GM23338 (cell line): ENCODE data around the gene G6PC3. TPM values are rescaled to one million over a fixed set of nuclear protein-coding genes. Genes with fewer than 3 reads are reported as not detected.

ENCODE experiments used
- ATAC-seq: fragments of 200-7000 bp; cut with Tn5 transposase; 3 replicates; pipeline ENCODE4 v1.9.1; 2020
- DNase-seq: peaks from one replicate; pipeline ENCODE4 v3.0.0-alpha.2; 2015; ENCODE audit warnings: low spot score
- H2AFZ ChIP-seq: fragments of 200-600 bp; sonication (generic); 2 replicates; pipeline ENCODE4 v1.8.0; 2016; ENCODE audit warnings: antibody characterized with exemption, mild to moderate bottlenecking, moderate library complexity
- H3F3A ChIP-seq: fragments of 200-600 bp; sonication (generic); replicated peaks from 2 replicates; pipeline ENCODE4 v1.8.0; 2017; ENCODE audit warnings: antibody characterized with exemption, mixed run types, low read depth
- H3K27ac ChIP-seq: fragments of 200-600 bp; sonication (generic); 2 replicates; pipeline ENCODE4 v1.6.1; 2016; ENCODE audit warnings: low read depth
- H3K27me3 ChIP-seq: fragments of 200-600 bp; sonication (generic); 2 replicates; pipeline ENCODE4 v1.8.0; 2016; ENCODE audit warnings: mild to moderate bottlenecking, mixed run types, moderate library complexity; ENCODE audit not compliant: insufficient read depth
- H3K36me3 ChIP-seq: fragments of 200-600 bp; sonication (generic); 2 replicates; pipeline ENCODE4 v1.8.0; 2016; ENCODE audit warnings: mild to moderate bottlenecking; ENCODE audit not compliant: insufficient read depth
- H3K4me1 ChIP-seq: fragments of 200-600 bp; sonication (generic); 2 replicates; pipeline ENCODE4 v1.8.0; 2016; ENCODE audit warnings: mild to moderate bottlenecking, moderate library complexity; ENCODE audit not compliant: insufficient read depth
- H3K4me2 ChIP-seq: fragments of 200-600 bp; sonication (generic); 2 replicates; pipeline ENCODE4 v1.7.1; 2017; ENCODE audit warnings: mixed run types
- H3K4me3 ChIP-seq: fragments of 200-600 bp; sonication (generic); 2 replicates; pipeline ENCODE4 v1.6.1; 2016; ENCODE audit warnings: mixed run types
- H3K79me2 ChIP-seq: fragments of 200-600 bp; sonication (generic); replicated peaks from 2 replicates; pipeline ENCODE4 v1.8.0; 2017; ENCODE audit warnings: mild to moderate bottlenecking; ENCODE audit not compliant: insufficient read depth
- H3K9me2 ChIP-seq: fragments of 200-600 bp; sonication (generic); 2 replicates; pipeline ENCODE4 v1.8.0; 2017; ENCODE audit not compliant: insufficient read depth
- H4K20me1 ChIP-seq: fragments of 200-600 bp; sonication (generic); replicated peaks from 2 replicates; pipeline ENCODE4 v1.8.0; 2017; ENCODE audit warnings: mild to moderate bottlenecking; ENCODE audit not compliant: insufficient read depth
- H3K27ac Mint-ChIP-seq: 2 replicates; pipeline ENCODE4 v1.8.0; 2020; ENCODE audit warnings: inconsistent platforms, mild to moderate bottlenecking, moderate library complexity, mixed read lengths
- H3K27me3 Mint-ChIP-seq: 3 replicates; pipeline ENCODE4 v1.8.0; 2022; ENCODE audit warnings: low read depth, mild to moderate bottlenecking, moderate library complexity, mixed read lengths, inconsistent platforms; ENCODE audit not compliant: insufficient read depth, poor library complexity
- H3K36me3 Mint-ChIP-seq: 3 replicates; pipeline ENCODE4 v1.8.0; 2021; ENCODE audit warnings: low read depth, mild to moderate bottlenecking, inconsistent platforms, moderate library complexity, mixed read lengths
- H3K4me1 Mint-ChIP-seq: 3 replicates; pipeline ENCODE4 v1.8.0; 2020; ENCODE audit warnings: mild to moderate bottlenecking, inconsistent platforms, mixed read lengths
- H3K4me3 Mint-ChIP-seq: 3 replicates; pipeline ENCODE4 v1.8.0; 2021; ENCODE audit warnings: moderate library complexity, mild to moderate bottlenecking, inconsistent platforms, mixed read lengths
- H3K9me3 Mint-ChIP-seq: 3 replicates; pipeline ENCODE4 v1.8.0; 2020; ENCODE audit warnings: moderate library complexity, mild to moderate bottlenecking, inconsistent platforms, mixed read lengths
- CREB1 ChIP-seq: fragments of 250-450 bp; sonication (Bioruptor Pico); IDR thresholded peaks from 2 replicates; pipeline ENCODE4 v1.5.0; 2020; ENCODE audit warnings: low read depth, mild to moderate bottlenecking, moderate library complexity
- EZH2 ChIP-seq: fragments of 200-600 bp; sonication (generic); IDR thresholded peaks from one replicate; pipeline ENCODE4 v1.8.0; 2017; ENCODE audit warnings: antibody characterized with exemption, mild to moderate bottlenecking, low read depth; ENCODE audit not compliant: unreplicated experiment
- EZH2phosphoT487 ChIP-seq: fragments of 200-600 bp; sonication (generic); IDR thresholded peaks from one replicate; pipeline ENCODE4 v1.8.1; 2018; ENCODE audit warnings: antibody characterized with exemption; ENCODE audit not compliant: unreplicated experiment
- JUNB ChIP-seq: IDR thresholded peaks from one replicate; pipeline ENCODE4 v1.6.1; 2016; ENCODE audit warnings: antibody characterized with exemption; ENCODE audit not compliant: unreplicated experiment
- NANOG ChIP-seq: IDR thresholded peaks from 2 replicates; pipeline ENCODE4 v1.6.1; 2016; ENCODE audit warnings: antibody characterized with exemption, borderline replicate concordance
- POLR2AphosphoS5 ChIP-seq: IDR thresholded peaks from 2 replicates; pipeline ENCODE4 v1.6.1; 2016; ENCODE audit warnings: antibody characterized with exemption, low read depth
- STAT1 ChIP-seq: IDR thresholded peaks from one replicate; pipeline ENCODE4 v1.6.1; 2016; ENCODE audit warnings: antibody characterized with exemption; ENCODE audit not compliant: unreplicated experiment
- ZNF114 ChIP-seq: fragments of 250-450 bp; sonication (Bioruptor Pico); IDR thresholded peaks from 2 replicates; pipeline ENCODE4 v1.5.0; 2020; ENCODE audit warnings: mild to moderate bottlenecking, moderate library complexity
- ZNF331 ChIP-seq: fragments of 250-450 bp; sonication (Bioruptor Pico); IDR thresholded peaks from 2 replicates; pipeline ENCODE4 v1.5.0; 2020; ENCODE audit warnings: low read depth, mild to moderate bottlenecking, moderate library complexity
- polyA plus RNA-seq: library from polyadenylated mRNA; unstranded; fragments of >200 nt; fragmentation: Nextera tagmentation; extraction: Ambion mirVana; gene quantifications from 2 replicates; pipeline ENCODE4 v1.2.1, GENCODE V29; 2016
- total RNA-seq: library from RNA; depleted of rRNA; stranded (reverse); fragments of >200 nt; shearing (Covaris generic); gene quantifications from 2 replicates; pipeline ENCODE4 v1.2.3, GENCODE V29; 2014
- TF ChIP-seq, protein P1 (sequence below), 2 experiments: fragments of 200-600 bp in 1 of 2; sonication (generic) in 1 of 2; conservative IDR thresholded peaks; 2 replicates each; pipeline versions ENCODE4 v1.5.1 to v1.6.1; 2016 to 2017; ENCODE audit warnings: antibody characterized with exemption in 2 of 2, low read depth in 2 of 2, mild to moderate bottlenecking in 2 of 2, moderate library complexity in 1 of 2
- TF ChIP-seq, protein P2 (sequence below): IDR thresholded peaks from one replicate; pipeline ENCODE4 v1.6.1; 2018; ENCODE audit warnings: antibody characterized with exemption; ENCODE audit not compliant: unreplicated experiment
- TF ChIP-seq, protein P3 (sequence below): IDR thresholded peaks from 2 replicates; pipeline ENCODE4 v1.6.1; 2016; ENCODE audit warnings: antibody characterized with exemption
- TF ChIP-seq, protein P4 (sequence below): fragments of 250-450 bp; sonication (Bioruptor Pico); IDR thresholded peaks from 2 replicates; pipeline ENCODE4 v1.5.0; 2020; ENCODE audit warnings: mild to moderate bottlenecking, moderate library complexity

G6PC3 gene
- total and polyA plus RNA-seq, 2 experiments from 2014 or later: 112 to 143 TPM

DNA sequence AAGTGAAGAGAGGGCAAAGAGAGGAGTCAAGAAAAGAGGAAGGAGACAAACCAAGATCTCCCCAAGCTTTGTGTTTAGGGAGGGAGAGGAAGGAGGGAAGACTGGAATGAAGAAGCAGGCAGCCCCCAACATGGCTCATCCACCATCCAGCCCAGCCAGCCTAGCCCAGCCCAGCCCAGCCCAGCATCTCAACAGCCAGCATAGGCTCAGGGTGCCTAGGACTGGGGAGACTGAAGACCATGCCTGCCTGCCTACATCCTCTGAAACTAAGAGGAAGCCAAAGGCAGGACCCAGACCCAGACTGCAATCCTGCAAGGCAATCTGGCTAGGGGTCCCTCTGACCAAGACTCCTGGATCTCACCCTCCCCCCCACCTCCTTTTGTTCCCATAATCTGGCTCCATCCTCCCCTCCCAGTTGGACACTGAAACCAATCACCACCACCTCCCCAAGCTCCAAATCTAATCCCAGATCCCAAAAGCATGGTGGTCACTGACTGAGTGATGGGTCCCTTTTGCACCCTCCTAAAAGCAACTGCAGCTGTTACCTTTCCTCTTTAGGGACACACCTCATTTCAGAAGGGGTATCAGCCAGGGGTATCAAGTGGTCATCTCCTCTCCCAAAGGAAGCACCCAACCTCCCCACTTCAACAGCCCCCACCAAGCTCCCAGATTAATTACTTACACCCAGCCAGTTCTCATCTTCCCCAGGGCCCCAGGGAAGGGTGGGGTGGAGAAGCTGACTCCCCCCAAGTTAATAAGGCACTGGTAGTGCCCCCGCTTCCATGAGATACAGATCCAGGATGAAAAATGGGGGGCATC, 51.7 kb downstream of the G6PC3 start:
- peaks cover 17% of the 10 kb centered on the region for H4K20me1 ChIP-seq
- H3K27ac Mint-ChIP-seq: no peak overlapping the region
- 0 out of 2 replicates have a peak, but pooled peaks cover 4% of the 10 kb centered on the region for H3F3A ChIP-seq
- H3K27me3 Mint-ChIP-seq: peaks cover 7% of the 10 kb centered on the region
- peak overlapping the region; percentile 98 for H3K4me2 ChIP-seq
- H3K4me1 ChIP-seq: peaks cover 38% of the 10 kb centered on the region
- peak overlapping the region; percentile 96 for H3K4me3 ChIP-seq
- H3K27ac ChIP-seq: peak overlapping the region; percentile 77; the same call in 1 of the 2 replicates
- peaks cover 39% of the 10 kb centered on the region for H3K79me2 ChIP-seq
- H3K27me3 ChIP-seq: no peaks in the 10 kb centered on the region
- ATAC-seq: no peak
- TF ChIP-seq EZH2: no peak
- TF ChIP-seq CREB1: no peak
- TF ChIP-seq NANOG: no peak
- TF ChIP-seq, protein P1, sequence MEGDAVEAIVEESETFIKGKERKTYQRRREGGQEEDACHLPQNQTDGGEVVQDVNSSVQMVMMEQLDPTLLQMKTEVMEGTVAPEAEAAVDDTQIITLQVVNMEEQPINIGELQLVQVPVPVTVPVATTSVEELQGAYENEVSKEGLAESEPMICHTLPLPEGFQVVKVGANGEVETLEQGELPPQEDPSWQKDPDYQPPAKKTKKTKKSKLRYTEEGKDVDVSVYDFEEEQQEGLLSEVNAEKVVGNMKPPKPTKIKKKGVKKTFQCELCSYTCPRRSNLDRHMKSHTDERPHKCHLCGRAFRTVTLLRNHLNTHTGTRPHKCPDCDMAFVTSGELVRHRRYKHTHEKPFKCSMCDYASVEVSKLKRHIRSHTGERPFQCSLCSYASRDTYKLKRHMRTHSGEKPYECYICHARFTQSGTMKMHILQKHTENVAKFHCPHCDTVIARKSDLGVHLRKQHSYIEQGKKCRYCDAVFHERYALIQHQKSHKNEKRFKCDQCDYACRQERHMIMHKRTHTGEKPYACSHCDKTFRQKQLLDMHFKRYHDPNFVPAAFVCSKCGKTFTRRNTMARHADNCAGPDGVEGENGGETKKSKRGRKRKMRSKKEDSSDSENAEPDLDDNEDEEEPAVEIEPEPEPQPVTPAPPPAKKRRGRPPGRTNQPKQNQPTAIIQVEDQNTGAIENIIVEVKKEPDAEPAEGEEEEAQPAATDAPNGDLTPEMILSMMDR (conservative IDR thresholded peaks at IDR 0.05; ENCODE audit: low read depth in 2 of 2): no peak
- TF ChIP-seq POLR2AphosphoS5: no peak
- TF ChIP-seq STAT1: no peak
- no peak for TF ChIP-seq EZH2phosphoT487
- TF ChIP-seq ZNF114 (CRISPR knock-in tag): no peak
- no peak for TF ChIP-seq ZNF331
- TF ChIP-seq JUNB: no peak
- TF ChIP-seq, protein P2, sequence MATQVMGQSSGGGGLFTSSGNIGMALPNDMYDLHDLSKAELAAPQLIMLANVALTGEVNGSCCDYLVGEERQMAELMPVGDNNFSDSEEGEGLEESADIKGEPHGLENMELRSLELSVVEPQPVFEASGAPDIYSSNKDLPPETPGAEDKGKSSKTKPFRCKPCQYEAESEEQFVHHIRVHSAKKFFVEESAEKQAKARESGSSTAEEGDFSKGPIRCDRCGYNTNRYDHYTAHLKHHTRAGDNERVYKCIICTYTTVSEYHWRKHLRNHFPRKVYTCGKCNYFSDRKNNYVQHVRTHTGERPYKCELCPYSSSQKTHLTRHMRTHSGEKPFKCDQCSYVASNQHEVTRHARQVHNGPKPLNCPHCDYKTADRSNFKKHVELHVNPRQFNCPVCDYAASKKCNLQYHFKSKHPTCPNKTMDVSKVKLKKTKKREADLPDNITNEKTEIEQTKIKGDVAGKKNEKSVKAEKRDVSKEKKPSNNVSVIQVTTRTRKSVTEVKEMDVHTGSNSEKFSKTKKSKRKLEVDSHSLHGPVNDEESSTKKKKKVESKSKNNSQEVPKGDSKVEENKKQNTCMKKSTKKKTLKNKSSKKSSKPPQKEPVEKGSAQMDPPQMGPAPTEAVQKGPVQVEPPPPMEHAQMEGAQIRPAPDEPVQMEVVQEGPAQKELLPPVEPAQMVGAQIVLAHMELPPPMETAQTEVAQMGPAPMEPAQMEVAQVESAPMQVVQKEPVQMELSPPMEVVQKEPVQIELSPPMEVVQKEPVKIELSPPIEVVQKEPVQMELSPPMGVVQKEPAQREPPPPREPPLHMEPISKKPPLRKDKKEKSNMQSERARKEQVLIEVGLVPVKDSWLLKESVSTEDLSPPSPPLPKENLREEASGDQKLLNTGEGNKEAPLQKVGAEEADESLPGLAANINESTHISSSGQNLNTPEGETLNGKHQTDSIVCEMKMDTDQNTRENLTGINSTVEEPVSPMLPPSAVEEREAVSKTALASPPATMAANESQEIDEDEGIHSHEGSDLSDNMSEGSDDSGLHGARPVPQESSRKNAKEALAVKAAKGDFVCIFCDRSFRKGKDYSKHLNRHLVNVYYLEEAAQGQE: no peak
- TF ChIP-seq, protein P3, sequence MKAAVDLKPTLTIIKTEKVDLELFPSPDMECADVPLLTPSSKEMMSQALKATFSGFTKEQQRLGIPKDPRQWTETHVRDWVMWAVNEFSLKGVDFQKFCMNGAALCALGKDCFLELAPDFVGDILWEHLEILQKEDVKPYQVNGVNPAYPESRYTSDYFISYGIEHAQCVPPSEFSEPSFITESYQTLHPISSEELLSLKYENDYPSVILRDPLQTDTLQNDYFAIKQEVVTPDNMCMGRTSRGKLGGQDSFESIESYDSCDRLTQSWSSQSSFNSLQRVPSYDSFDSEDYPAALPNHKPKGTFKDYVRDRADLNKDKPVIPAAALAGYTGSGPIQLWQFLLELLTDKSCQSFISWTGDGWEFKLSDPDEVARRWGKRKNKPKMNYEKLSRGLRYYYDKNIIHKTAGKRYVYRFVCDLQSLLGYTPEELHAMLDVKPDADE: no peak
- TF ChIP-seq, protein P4, sequence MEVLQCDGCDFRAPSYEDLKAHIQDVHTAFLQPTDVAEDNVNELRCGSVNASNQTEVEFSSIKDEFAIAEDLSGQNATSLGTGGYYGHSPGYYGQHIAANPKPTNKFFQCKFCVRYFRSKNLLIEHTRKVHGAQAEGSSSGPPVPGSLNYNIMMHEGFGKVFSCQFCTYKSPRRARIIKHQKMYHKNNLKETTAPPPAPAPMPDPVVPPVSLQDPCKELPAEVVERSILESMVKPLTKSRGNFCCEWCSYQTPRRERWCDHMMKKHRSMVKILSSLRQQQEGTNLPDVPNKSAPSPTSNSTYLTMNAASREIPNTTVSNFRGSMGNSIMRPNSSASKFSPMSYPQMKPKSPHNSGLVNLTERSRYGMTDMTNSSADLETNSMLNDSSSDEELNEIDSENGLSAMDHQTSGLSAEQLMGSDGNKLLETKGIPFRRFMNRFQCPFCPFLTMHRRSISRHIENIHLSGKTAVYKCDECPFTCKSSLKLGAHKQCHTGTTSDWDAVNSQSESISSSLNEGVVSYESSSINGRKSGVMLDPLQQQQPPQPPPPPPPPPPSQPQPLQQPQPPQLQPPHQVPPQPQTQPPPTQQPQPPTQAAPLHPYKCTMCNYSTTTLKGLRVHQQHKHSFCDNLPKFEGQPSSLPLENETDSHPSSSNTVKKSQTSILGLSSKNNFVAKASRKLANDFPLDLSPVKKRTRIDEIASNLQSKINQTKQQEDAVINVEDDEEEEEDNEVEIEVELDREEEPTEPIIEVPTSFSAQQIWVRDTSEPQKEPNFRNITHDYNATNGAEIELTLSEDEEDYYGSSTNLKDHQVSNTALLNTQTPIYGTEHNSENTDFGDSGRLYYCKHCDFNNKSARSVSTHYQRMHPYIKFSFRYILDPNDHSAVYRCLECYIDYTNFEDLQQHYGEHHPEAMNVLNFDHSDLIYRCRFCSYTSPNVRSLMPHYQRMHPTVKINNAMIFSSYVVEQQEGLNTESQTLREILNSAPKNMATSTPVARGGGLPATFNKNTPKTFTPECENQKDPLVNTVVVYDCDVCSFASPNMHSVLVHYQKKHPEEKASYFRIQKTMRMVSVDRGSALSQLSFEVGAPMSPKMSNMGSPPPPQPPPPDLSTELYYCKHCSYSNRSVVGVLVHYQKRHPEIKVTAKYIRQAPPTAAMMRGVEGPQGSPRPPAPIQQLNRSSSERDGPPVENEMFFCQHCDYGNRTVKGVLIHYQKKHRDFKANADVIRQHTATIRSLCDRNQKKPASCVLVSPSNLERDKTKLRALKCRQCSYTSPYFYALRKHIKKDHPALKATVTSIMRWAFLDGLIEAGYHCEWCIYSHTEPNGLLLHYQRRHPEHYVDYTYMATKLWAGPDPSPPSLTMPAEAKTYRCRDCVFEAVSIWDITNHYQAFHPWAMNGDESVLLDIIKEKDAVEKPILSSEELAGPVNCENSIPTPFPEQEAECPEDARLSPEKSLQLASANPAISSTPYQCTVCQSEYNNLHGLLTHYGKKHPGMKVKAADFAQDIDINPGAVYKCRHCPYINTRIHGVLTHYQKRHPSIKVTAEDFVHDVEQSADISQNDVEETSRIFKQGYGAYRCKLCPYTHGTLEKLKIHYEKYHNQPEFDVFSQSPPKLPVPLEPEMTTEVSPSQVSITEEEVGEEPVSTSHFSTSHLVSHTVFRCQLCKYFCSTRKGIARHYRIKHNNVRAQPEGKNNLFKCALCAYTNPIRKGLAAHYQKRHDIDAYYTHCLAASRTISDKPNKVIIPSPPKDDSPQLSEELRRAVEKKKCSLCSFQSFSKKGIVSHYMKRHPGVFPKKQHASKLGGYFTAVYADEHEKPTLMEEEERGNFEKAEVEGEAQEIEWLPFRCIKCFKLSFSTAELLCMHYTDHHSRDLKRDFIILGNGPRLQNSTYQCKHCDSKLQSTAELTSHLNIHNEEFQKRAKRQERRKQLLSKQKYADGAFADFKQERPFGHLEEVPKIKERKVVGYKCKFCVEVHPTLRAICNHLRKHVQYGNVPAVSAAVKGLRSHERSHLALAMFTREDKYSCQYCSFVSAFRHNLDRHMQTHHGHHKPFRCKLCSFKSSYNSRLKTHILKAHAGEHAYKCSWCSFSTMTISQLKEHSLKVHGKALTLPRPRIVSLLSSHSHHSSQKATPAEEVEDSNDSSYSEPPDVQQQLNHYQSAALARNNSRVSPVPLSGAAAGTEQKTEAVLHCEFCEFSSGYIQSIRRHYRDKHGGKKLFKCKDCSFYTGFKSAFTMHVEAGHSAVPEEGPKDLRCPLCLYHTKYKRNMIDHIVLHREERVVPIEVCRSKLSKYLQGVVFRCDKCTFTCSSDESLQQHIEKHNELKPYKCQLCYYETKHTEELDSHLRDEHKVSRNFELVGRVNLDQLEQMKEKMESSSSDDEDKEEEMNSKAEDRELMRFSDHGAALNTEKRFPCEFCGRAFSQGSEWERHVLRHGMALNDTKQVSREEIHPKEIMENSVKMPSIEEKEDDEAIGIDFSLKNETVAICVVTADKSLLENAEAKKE (CRISPR knock-in tag): no peak
- H3K9me3 Mint-ChIP-seq: no peaks in the 10 kb centered on the region
- H3K9me2 ChIP-seq: no peaks in the 10 kb centered on the region
- no peak overlapping the region for H2AFZ ChIP-seq
- peaks cover 55% of the 10 kb centered on the region for H3K4me1 Mint-ChIP-seq
- H3K36me3 ChIP-seq: no peaks in the 10 kb centered on the region
- H3K36me3 Mint-ChIP-seq: no peaks in the 10 kb centered on the region; the same call in 2 of the 3 replicates
- H3K4me3 Mint-ChIP-seq: peak overlapping the region; percentile 89
- peak; percentile 30 for DNase-seq
